Erythroblast (primary cell): ENCODE measurements around the gene ACBD7.

ENCODE experiments used
- DNase-seq, 2 experiments: peaks; one replicate each; lab custom pipeline; 2025; lab: John Stamatoyannopoulos, UW
- GATA1 ChIP-seq: IDR thresholded peaks from 2 replicates; pipeline ENCODE4 v1.6.1; 2011; ENCODE audit warnings: low read depth, mild to moderate bottlenecking, control low read depth, low read length, moderate library complexity
- POLR2A ChIP-seq: IDR thresholded peaks from 2 replicates; pipeline ENCODE4 v1.6.1; 2011; ENCODE audit warnings: mild to moderate bottlenecking, low read length

Gene ACBD7

DNA sequence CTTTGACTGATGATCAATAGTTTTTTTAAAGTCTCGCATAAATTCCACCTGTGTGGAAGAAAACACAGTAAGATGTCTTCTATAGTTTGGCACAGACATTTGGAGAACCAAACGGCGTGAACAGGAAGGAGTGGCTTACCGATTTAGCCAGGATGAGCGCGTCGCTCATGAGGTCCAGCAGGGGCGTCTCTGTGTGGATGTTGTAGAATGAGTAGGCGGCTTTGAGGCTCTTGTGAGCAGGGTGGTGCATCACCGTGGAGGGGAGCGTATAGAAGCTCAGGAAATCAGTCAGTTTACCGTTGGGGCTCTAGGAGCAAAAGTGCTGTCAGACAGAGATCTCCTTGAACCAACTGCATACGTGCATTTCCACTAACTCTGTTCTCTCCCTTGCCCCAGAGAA lies 24.1 kb upstream of the ACBD7 start:
- TF ChIP-seq POLR2A, result no peak
- TF ChIP-seq GATA1, result no peak

DNA sequence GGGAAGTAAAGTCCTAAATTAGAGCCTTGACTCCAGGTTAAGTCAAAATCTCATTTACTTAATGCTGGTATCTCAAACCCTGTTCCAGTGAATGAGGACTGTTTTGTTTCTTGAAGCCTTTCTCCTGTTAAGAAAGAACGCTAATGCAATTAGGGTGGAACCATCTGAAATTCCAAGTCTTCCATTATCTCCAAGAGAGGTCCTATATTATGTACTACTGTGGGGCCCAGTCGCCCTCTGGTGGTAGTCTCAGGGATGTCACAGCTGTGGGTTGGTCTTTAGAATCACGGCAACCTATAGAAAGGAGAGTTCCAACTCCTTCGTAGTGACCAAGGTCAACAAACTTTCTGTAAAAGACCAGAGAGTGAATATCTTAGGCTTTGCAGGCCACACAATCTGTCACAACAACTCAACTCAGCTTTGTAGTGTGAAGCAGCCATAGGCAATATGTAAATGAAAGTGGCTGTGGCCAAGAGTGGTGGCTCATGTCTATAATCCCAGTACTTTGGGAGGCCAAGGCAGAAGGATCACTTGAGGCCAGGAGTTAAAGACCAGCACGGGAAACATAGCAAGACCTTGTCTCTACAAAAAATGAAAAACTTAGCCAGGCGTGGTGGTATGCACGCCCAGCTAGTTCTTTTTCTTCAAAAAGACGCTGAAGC lies 17.9 kb upstream of the ACBD7 start:
- TF ChIP-seq POLR2A (no peak), GATA1 (no peak)
- peak; percentile 70 to 82 for DNase-seq

More for the DNA sequence above, 24.1 kb upstream of the ACBD7 start:
- no peak for DNase-seq

- TF ChIP-seq GATA1, result no peak
- no peak for TF ChIP-seq POLR2A
- no peak for DNase-seq
Measured at GRCh38 chr10:15103513-15103912, 14.9 kb upstream of the ACBD7 start.

GRCh38 chr10:15099886-15100285 lies 11.3 kb upstream of the ACBD7 start:
- TF ChIP-seq POLR2A, result no peak
- TF ChIP-seq GATA1, result no peak
- DNase-seq, result no peak

- peak; percentile 94 to 97 for DNase-seq
- TF ChIP-seq GATA1 (no peak), POLR2A (peak; percentile 90)
Measured at GRCh38 chr10:15097011-15097812, 8.6 kb upstream of the ACBD7 start, which contains the start of gene RPP38. Gene RPP38 (plus strand): TSS chr10:15097355. CDS start chr10:15103315, 5,960 bp downstream.

DNA sequence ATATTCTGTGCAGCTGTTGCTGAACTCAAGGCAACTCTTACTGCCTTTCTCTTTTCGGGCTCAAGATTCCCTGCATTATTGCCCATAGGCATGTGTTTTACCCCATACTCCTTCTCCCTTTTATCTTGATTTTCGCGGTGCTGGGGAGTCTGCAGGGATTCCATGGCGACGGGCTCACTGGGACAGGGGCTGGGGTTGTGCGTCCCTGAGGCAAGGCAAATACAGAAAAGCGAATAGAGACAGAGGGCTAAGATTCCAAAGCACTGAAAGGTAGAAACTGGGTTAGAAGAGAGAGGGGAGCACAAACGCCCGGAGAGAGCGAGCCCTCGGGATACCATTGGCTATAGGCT lies 8.1 kb upstream of the ACBD7 start:
- TF ChIP-seq POLR2A, result no peak
- TF ChIP-seq GATA1, result no peak
- DNase-seq, result no peak

- no peak for TF ChIP-seq GATA1
- TF ChIP-seq POLR2A, result no peak
- no peak for DNase-seq
Measured at GRCh38 chr10:15092855-15093408, 4.4 kb upstream of the ACBD7 start.

DNA sequence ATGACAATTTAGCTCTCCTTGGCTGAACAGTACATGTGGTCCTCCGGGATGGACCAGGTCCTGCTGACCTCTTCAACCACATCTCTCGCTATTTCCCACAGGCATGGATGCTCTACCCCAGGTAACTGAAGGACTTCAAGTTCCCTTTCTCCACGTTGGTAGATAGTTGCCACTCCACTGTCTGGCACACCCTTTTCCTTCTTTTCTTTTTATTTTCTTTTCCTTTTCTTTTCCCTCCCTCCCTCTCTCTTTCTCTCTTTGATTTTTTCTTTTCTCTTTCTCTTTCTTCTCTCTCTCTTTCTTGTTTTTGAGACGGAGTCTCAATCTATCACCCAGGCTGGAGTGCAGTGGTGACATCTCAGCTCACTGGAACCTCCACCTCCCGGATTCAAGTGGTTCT lies 2.8 kb upstream of the ACBD7 start:
- TF ChIP-seq POLR2A (no peak), GATA1 (no peak)
- DNase-seq, result no peak

DNA sequence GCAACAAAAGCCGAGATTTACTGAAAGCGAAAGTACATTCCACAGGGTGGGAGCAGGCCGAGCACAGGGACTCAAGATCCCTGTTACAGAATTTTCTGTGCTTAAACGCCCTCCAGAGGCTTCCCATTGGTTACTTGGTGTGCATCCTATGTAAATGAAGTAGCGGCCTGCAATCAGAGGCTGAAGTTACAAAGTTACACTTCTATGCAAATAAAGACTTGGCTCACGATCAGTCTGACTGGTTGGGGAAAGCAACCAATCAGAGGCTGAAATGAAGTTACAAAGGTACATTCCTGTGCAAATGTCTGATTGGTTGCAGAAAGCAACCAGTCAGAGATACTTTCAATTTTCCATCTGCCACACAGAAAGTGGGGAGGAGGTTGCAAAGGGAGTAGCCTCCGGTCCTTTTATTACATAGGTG lies 4.1 kb downstream of the ACBD7 start:
- TF ChIP-seq GATA1 (no peak), POLR2A (no peak)
- DNase-seq, result no peak

- no peak for DNase-seq
- TF ChIP-seq POLR2A (no peak), GATA1 (no peak)
Measured at GRCh38 chr10:15083674-15084501, 4.7 kb downstream of the ACBD7 start.

GRCh38 chr10:15075421-15075820 lies 13.2 kb downstream of the ACBD7 start:
- DNase-seq, result no peak
- TF ChIP-seq GATA1, result no peak
- TF ChIP-seq POLR2A, result no peak

GRCh38 chr10:15072358-15072757 lies 16.2 kb downstream of the ACBD7 start:
- DNase-seq, result no peak
- TF ChIP-seq GATA1 (no peak), POLR2A (no peak)

GRCh38 chr10:15069230-15069629 lies 19.3 kb downstream of the ACBD7 start:
- no peak for DNase-seq
- no peak for TF ChIP-seq POLR2A
- TF ChIP-seq GATA1, result no peak

DNA sequence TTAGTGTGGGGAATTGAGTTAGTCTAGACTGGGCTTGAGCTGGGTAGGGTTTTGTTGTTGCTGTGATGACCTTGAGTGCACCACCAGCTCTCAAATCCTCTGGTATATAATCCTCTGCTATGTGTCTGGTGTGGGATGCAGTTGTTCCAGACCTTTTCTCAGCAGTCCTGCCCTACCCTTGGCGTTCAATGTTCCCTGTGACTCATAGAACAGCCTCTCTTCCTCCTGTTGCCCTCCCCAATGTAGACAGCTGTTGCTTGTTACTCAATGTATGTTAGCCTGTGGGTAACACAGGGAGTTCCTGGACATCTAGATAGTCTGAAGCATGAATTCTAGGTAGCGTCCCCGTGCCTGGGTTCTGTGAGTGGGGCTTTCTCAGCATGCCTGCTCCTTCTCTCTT lies 19.8 kb downstream of the ACBD7 start:
- DNase-seq, result no peak
- no peak for TF ChIP-seq POLR2A
- TF ChIP-seq GATA1, result no peak
